ENCODE measurements around the gene TRIM14.
A peak's percentile ranks its signal among the peaks of the same experiment; 100 is the strongest.
"Not testable (repeated sequence)": the region's sequence is repeated elsewhere in the genome, so short reads cannot be mapped to it uniquely, and the experiment has no call there.

The TRIM14 gene

DNA sequence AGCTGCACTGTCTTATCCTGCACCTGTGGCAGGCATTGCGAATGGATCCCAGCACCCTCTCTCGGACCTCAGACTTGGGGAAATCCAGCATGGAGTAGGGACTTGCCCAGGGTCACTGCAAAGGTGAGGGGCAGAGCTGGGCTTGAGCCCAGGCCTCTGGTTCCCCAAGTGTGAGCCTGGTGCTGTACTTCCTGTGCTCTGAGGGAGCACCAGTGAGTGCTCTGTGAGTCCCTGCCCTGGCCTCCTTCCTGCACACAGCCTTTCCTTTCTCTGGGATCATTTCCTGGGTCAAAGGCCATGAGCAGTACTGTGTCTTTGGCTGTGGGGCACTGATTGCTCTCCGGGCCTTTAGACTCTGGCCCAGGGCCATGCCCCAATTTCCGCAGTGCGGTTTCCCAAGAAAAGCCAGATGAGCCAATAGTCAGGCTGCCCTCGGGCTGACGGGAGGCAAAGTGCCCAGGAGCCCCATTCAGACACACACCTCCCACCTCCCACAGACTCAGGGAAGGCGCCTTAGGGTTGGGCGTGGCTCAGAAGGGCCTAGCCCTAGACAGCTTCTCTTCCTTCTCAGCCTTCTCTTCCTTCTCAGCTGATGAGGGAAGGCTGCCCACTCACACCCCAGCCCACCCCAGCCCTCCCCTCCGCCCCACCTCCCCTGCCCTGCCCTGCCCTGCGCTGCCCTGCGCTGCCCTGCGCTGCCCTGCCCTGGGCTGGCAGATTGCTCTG, 23.3 kb upstream of the TRIM14 start:
- DNase-seq (ENCODE audit: low read depth in 2 of 2): no peak

DNA sequence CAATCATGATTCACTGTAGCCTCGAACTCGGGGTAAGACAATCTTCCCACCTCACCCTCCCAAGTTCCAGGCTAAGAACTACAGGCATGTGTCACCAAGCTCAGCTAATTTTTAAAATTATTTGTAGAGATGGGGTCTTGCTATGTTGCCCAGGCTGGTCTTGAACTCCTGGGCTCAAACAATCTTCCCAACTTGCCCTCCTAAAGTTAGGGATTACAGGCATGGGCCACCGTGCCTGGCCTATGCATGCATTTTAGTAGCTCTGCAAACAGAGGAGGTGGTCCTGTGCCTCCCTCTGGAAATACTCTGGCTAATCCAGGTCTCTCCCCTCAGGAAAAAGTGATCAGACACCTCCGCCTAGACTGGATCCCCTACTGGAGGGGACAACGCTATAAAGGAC, 21.5 kb upstream of the TRIM14 start:
- no peak for DNase-seq (ENCODE audit: low read depth in 2 of 2)

DNA sequence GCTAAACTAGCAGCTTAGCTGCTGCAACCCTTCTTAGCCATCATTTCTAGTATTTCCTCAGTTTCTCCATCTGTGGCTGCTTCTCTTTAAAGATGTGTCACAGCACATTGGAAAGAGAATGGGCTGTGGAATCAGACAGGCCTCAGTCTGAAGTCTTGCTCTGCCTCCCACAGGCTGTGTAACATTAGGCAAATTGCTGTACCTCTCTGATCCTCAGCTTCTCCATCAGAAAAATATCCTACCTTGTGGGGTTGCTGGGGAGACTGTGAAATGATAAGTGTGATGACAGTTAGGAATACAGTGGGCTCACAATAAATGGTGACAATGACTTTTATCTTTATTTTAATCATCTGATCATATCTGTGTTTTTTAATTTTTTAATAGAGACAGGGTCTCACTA, 17.5 kb upstream of the TRIM14 start:
- no peak for DNase-seq (ENCODE audit: low read depth in 2 of 2)

DNA sequence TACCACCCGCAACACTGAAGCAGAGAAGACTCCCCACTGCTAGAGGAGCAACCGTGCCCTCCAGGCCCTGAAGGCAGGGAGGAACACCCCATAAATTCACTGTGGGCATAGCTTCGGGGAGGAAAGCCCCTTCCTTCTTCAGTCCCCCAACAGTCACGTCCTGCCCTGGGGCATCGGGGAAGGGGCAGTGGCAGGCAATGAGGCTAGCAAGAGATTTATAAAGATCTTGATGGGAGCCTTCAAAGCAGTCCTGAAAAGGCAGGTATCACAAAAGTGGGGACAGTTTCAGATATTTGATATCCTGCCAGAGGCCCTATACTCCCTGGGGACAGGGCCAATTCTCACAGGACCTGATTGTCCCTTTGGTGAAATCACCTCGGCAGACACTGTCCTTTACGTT, 16.9 kb upstream of the TRIM14 start:
- DNase-seq (ENCODE audit: low read depth in 2 of 2): no peak

DNA sequence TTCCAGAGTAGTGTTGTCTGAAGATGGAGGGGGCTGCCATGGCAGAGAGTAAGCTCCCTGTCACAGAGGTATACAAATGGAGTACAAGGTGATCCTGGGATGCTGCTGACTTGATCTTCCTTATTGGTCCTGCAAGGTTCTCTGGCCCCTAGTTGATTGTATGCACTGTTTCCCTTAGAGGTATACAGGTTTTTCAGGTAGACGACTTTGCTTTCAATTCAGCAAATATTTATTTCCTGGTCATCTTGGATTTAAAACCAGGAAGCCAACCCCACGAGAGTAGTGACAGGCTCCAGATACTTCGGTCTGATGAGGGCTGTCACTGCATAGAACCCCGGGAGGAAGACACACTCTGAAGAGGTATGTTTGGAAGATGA, 16.5 kb upstream of the TRIM14 start:
- DNase-seq (ENCODE audit: low read depth in 2 of 2): no peak

DNA sequence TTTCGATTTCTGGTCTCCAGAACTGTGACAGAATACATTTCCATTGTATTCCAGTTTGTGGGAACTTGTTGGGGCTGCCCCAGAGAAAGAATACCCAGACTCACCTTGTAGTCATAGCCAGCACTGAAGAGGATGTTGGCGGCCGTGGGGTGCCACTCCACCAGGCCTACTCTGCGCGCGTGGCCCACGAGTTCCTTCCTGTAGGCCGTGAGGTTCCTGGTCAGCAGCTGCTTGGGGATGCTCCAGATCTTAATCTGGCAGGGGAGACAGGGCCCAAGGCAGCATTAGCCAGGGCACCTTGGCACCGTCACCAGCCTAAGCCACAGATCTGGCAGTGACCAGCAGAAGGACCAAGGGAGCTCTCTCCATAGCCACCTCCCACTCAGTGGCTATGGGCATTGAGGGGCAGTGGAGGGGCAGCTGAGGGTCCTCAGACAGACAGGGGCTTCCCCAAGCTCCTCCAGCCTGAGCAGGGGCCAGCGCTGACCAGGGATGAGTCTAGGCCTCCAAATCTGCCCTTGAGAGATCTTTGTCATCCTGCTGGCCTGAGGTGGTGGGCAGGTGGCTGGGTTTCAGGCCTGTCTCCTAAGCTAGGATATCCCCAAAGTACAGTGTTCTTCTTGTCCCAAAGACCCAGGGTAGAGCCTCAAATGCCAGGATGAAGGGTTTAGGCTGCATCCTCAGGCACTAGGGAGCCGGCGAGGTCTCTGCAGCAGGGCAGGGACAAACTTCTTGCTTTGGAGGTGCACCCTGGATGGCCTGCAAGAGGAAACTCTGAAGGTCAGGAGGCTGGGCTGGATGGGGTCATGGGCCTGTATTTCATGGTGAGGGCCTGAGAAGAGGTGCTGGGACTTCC, 15.9 kb upstream of the TRIM14 start:
- DNase-seq (ENCODE audit: low read depth in 2 of 2): no peak

DNA sequence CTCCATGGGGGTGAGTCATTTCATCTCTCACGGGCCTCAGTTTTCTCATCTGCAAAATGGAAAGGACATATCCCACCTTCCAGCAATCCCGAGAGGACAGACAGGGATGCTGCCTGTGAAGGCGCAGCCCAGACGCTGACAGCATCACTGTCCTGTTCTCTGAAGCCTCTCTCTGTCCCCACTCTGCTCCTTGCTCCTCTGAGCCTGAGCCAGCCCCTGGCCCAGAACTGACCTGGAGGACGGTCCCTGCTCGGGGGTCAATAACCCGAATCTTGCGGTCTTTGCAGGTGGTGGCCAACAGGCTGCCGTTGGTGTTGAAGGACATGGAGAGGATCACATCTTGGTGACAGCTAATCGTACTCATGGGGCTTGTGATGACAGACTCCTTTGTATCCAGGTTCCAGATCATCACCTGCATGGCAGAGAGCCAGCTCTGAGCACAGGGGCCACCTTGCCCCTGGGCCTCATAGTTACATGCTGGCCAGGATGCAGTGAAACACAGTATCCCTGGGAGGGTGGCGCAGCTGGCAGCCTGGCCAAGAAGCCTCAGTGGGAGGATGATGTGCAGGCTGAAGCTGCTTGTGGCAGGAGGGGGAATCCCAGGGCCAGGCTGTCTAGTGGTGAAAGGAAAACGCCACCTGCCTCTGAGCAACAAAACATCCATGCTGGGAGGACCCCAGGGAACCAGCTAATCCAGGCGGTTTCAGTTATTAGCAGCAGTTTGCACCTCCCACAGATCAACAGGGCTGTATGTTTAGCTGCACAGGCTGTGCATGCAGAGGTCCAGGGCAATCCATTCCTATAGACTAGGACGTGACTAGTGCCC, 14.0 kb upstream of the TRIM14 start:
- no peak for DNase-seq (ENCODE audit: low read depth in 2 of 2)

DNA sequence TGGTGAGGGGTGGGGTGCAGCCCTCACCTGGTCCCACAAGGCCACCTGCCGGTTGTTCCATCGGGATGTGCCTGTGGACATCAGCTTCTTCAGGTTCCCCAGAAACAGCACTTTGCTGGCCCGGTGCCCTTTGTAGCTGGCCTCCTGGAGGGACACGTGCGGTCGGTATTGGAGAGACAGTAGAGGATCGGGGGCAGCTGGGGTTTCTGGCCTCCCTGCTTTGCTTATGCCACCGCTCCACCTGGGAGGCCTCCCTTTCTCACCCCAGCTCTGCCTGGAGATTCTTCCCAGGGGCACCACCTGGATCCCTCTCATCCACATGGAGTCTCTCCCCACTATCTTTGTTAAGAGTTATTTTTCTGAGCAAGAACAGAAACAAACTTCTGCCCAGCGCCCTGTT, 13.1 kb upstream of the TRIM14 start:
- no peak for DNase-seq (ENCODE audit: low read depth in 2 of 2)

DNA sequence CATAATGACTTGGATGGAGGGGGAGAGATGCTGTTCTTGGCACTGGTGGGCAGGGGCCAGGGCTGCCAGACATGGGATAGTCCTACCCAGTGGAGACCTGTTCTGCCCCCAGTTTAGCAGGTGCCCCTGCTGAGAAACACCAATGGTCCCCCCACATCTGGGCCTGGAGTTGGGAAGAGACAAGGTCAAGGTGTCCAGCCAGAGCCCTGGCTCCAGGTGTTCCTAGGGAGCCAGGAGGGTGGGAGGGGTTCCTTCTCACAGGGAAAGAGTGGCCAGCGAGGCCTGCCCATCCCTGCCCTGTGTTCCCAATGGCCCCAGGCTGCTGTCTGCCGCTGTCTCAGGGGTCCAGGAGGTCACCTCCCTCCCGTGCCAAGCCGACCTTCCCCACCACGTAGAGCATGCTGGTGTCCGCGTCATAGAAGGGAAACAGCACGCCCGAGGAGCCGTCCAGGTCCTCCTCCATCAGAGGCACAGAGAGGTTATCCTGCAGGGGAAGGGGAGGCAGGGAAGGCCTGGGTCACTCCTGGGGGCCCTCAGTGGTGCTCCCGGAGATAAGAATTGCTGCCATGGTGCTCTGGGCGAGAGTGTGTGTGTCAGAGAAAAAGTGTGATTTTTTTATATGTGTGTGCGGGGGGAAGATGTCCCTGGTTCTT, 11.7 kb upstream of the TRIM14 start:
- DNase-seq (ENCODE audit: low read depth in 2 of 2): no peak

DNA sequence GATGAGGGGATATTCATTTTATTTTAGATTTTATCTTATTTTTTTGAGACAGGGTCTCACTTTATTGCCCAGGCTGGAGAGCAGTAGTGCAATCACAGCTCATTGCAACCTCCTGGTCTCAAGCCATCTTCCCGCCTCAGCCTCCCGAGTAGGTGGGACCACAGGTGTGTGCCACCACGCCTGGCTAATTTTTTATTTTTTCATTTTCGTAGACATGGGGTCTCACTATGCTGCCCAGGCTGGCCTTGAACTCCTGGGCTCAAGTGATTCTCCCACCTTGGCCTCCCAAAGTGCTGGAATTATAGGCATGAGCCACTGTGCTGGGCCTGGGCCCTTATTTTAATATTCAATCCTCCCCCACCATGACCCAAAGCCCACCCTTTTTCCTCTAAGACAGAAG, 11.0 kb upstream of the TRIM14 start:
- DNase-seq (ENCODE audit: low read depth in 2 of 2): not testable (repeated sequence)

DNA sequence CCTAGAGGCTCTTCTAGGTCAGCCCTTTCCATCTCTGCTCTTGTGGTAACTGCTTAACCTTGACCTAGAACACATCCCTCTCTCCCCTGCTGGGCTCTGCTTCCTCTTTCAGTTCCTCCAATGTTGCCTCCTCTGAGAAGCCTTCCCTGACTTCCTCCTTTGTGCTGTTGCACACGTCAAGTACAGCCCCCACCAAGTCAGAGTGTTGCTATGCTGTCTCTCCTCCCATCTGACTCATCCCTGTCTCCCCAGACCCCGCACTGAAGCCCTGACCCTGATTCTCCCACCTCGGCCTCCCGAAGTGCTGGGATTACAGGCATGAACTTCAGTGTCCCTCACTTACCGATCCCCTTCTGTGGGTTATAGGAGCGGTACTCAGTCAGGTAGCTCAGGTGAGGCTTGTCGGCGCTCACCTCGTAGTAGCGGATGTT, 10.4 kb upstream of the TRIM14 start:
- DNase-seq (ENCODE audit: low read depth in 2 of 2): no peak

DNA sequence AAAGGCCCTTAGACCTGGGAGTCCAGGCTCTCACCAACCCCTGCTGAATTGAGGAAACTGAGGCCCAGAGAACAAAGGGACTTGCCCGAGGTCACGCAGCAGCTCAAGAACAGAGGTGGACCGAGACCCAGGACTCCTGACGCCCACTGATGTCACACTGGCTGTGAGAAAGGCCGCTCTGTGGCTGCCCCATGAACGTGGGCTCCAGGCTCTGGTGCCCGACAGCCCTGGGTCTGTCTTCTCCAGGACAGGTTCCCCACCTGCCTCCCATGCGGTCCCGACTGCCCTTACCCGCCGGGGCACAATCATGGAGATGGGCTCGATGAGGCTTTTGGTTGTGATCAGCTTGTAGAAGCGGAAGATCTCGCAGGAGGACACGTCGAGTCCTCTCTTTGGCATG, 9.3 kb upstream of the TRIM14 start:
- DNase-seq (ENCODE audit: low read depth in 2 of 2): no peak

DNA sequence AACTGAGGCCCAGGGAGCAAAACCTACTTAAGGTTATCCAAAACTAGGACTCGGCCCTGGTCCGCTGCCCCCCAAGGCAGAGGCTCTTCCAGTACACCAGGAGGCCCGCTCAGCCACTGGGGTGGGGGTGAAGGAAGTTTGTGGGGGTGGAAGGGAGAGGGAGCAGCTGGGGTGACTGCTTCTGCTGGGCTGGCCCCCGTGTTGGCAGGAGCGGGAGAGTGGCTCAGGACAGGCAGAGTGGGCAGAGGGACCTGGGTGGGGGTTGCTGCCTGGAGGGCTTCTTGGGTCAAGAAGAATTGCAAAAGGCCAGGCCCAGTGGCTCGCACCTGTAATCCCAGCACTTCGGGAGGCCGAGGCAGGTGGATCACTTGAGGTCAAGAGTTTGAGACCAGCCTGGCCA, 8.2 kb upstream of the TRIM14 start:
- DNase-seq (ENCODE audit: low read depth in 2 of 2): no peak

DNA sequence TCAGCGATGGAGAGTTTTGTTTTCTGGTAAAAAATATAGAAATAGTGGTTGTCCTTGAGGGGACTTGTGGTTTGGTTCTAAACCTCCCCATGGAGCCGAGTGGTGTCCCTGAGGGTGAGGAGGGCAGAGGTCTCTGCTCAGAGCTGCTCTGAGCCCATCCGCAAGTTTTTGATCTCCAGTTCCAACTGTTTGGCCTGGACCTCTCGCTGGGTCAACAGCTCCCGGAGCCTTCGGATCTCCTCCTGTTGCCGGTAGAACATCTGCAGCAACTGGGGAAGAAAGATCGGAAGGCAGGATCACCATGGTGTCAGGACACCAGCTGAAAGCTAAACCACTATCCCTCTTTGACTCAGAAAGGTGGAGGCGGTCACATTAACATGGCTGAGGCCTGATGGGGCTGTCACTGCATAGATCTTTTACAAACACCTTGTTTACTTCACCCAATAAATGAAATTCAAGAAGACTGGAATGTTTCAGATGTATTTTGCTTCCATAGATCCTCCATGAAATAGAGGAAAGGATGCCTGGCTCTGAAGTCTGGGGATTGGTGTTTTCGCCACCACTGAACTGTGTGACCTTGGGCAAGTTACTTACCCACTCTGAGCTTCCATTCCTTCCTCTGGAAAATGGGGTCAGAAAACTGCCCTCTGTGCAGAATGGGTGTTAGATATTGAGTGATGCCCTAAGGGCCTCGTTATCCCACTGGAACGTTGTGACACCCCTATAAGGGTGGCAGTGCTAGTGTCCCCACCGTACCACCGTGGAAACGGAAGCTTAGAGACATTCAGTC, 5.8 kb upstream of the TRIM14 start:
- no peak for DNase-seq (ENCODE audit: low read depth in 2 of 2)

DNA sequence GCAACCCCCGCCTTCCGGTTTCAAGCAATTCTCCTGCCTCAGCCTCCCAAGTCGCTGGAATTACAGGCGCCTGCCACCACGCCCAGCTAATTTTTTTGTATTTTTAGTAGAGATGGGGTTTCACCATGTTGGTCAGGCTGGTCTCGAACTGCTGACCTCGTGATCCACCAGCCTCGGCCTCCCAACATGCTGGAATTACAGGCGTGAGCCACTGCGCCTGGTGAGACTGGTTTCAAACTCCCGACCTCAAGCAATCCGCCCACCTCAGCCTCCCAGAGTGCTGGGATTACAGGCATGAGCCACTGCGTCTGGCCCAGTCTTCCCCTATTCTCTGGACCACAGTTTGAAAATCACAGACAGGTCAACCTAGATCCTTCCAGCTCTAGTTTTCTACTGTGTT, 5.1 kb upstream of the TRIM14 start:
- DNase-seq (ENCODE audit: low read depth in 2 of 2): not testable (repeated sequence)

DNA sequence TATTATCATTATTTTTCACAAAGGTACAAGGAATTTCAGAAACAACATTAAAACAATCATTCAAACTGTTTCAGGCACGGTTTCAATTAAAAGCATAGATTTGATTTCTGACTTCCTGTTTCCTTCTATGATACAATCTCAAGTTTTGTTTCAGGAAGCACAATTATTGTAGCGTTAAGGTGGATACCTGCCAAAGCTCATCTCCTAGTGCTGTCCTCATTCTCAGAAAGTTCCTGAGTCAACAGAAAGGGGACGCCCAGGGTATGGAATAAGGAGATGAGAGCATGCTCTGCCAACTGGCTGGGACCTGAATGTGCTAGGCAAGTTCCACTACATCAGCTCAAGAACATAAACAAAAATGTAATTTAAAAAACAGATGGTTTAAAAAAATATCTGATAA, 2.0 kb upstream of the TRIM14 start:
- DNase-seq (ENCODE audit: low read depth in 2 of 2): no peak

DNA sequence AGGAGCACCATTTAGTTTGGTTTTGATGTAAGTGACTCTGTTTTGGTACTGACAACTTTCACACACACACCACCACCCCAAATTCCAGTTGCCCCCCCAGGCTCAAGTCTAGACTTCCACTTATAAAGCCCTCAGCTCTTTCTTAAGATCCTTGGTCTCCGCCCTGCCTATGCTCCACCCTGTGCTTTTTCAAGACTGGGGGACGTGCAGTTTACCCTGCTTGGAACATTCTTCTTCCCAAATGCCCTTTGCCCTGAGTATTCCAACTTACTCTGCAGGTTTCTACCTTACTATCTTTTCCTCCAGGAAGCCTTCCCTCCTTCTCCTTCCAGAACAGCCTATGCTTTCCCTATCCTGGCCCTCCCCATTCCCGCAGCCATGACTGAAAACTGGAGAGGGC, 1.5 kb upstream of the TRIM14 start:
- no peak for DNase-seq (ENCODE audit: low read depth in 2 of 2)

DNA sequence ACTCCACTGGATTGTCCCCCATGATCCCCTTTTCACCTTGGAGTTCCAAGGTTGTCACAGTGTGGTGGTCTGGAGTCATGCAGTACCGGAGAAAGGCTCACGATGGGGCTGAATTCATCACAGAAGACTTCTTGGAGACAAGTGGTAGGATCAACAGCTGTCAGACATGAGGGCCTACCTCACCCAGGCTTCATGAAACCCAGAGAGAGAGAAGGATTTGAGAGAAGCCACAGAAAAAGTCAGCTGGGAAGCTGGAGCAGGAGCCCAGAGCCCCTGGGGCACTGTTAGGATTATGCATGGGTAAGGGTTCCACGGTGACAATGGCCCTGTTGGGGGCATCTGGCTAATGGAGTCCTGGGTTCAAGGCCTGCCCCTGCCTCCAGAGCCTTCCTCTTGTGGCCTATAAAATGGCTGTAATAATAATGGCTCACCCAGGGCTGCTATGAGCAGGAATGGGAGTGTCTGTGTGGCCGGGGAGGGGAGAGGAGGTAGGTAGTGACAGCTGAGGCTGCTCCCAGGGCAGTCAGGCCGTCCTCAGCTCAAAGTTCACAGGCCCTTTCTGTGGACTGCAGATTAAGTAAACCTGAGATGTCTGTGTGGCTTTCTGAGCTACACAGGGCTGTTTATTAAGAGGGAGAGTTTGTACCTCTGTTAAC, 910 bp downstream of the TRIM14 start:
- peak in 1 of 2 donors; percentile 16 for DNase-seq (ENCODE audit: low read depth in 2 of 2)

DNA sequence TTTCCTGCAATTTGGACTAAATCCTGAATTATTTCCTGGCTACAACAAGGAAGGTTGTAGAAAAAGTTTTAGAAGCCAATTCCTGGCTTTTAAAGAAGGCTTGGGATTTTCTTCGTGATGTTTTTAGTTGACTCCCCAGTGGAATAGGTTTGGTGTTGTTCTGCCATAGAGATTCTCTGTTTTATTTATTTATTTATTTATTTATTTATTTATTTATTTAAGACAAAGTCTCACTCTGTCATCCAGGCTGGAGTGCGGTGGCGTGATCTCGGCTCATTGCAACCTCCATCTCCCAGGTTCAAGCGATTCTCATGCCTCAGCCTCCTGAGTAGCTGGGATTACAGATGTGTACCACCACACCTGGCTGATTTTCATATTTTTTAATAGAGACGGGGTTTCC, 1.9 kb downstream of the TRIM14 start:
- not testable (repeated sequence) for DNase-seq (ENCODE audit: low read depth in 2 of 2)

DNA sequence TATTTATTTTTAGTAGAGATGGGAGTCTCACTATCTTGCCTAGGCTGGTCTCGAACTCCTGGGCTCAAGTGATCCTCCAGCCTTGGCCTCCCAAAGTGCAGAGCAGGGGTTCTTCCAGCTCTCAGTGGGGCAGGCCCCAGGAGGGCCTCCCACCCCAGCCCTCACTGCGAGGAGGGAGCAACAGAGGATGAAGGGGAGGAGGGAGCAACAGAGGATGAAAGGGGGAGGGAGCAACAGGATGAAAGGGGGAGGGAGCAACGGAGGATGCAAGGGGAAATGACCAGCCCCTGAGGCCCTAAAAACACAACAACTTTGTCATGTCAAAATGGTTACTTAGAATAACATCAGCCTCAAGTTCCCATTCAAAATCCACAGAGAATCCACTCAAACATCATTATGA, 10.0 kb downstream of the TRIM14 start:
- DNase-seq (ENCODE audit: low read depth in 2 of 2): no peak

Data from activated CD8-positive, alpha-beta memory T cell treated with anti-CD3 and anti-CD28 coated beads for 4 hours (primary cell).